NCI-H510A treated with DMSO at 0.1 percent for 48 hours (cell line): ENCODE data around the gene BCHE.

Experiments used
- DNase-seq: peaks from one replicate; lab custom pipeline; 2025; lab: John Stamatoyannopoulos, UW

BCHE gene

GRCh38 chr3:165749821-165750220, 87.4 kb downstream of the BCHE start:
- DNase-seq, result no peak

- no peak for DNase-seq
Measured at GRCh38 chr3:165749241-165749640, 88.0 kb downstream of the BCHE start.

GRCh38 chr3:165748094-165748493, 89.1 kb downstream of the BCHE start:
- no peak for DNase-seq

GRCh38 chr3:165746874-165747273, 90.3 kb downstream of the BCHE start:
- DNase-seq, result no peak

- no peak for DNase-seq
Measured at GRCh38 chr3:165744025-165744424, 93.2 kb downstream of the BCHE start.

- no peak for DNase-seq
Measured at GRCh38 chr3:165742351-165742750, 94.9 kb downstream of the BCHE start.

GRCh38 chr3:165729756-165730155, 107.5 kb downstream of the BCHE start:
- DNase-seq, result no peak

GRCh38 chr3:165728924-165729323, 108.3 kb downstream of the BCHE start:
- no peak for DNase-seq

GRCh38 chr3:165725296-165725695, 111.9 kb downstream of the BCHE start:
- DNase-seq, result no peak
